Body of pancreas (tissue), 4 donors: Measurements from ENCODE around the gene ERBB4.

Source experiments
- POLR2A ChIP-seq, 3 donors: fragments of 450-650 bp; IDR thresholded peaks; one replicate each; pipeline ENCODE4 v1.6.1; 2016; ENCODE audit warnings: antibody characterized with exemption in 3 of 3, mild to moderate bottlenecking in 2 of 3
- TF ChIP-seq, protein P1 (sequence below), 7 experiments: fragments of 450-650 bp in 4 of 7; fragments of 200-600 bp in 3 of 7; sonication (generic) in 3 of 7; IDR thresholded peaks; one replicate each; pipeline ENCODE4 v1.5.1; 2016 to 2019; ENCODE audit warnings: antibody characterized with exemption in 7 of 7

GRCh38 chr2:211367293-211367692, 1171.3 kb downstream of the ERBB4 start:
- no peak for TF ChIP-seq POLR2A (IDR thresholded peaks at IDR 0.05)
- TF ChIP-seq, protein P1, sequence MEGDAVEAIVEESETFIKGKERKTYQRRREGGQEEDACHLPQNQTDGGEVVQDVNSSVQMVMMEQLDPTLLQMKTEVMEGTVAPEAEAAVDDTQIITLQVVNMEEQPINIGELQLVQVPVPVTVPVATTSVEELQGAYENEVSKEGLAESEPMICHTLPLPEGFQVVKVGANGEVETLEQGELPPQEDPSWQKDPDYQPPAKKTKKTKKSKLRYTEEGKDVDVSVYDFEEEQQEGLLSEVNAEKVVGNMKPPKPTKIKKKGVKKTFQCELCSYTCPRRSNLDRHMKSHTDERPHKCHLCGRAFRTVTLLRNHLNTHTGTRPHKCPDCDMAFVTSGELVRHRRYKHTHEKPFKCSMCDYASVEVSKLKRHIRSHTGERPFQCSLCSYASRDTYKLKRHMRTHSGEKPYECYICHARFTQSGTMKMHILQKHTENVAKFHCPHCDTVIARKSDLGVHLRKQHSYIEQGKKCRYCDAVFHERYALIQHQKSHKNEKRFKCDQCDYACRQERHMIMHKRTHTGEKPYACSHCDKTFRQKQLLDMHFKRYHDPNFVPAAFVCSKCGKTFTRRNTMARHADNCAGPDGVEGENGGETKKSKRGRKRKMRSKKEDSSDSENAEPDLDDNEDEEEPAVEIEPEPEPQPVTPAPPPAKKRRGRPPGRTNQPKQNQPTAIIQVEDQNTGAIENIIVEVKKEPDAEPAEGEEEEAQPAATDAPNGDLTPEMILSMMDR (IDR thresholded peaks at IDR 0.05), result no peak
